GM10266 (cell line): Measurements from ENCODE around the gene DENND1A.
"Not testable (repeated sequence)": the region's sequence is repeated elsewhere in the genome, so short reads cannot be mapped to it uniquely, and the experiment has no call there.

ENCODE experiments used
- DNase-seq: peaks from one replicate; pipeline ENCODE4 v3.0.0; 2012; ENCODE audit errors: extremely low spot score
- CTCF ChIP-seq: IDR thresholded peaks from 2 replicates; pipeline ENCODE4 v1.5.1; 2012; ENCODE audit warnings: mild to moderate bottlenecking, low read depth; ENCODE audit not compliant: control insufficient read depth, insufficient read depth; ENCODE audit errors: missing control alignments

The DENND1A gene

GRCh38 chr9:123335193-123335985 lies 594.5 kb downstream of the DENND1A start:
- TF ChIP-seq CTCF, result no peak
- DNase-seq, result no peak

DNA sequence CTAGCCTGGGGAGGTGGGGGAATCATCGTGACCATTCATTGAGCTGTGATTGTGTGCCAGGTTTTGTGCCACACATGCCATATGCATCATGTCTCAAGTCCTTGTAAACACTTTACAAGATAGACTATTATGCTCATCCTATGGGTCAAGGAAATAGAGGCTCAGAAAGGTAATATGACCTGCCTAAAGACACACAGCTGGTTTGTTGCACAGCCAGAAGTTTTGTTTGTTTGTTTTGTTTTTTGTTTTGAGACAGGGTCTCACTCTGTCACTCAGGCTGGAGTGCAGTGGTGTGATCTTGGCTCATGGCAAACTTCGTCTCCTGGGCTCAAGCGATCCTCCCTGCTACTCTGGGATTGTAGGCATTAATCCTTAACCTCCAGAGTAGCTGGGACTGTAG lies 595.3 kb downstream of the DENND1A start:
- DNase-seq, result no peak
- no peak for TF ChIP-seq CTCF

- not testable (repeated sequence) for DNase-seq
These were observed 596.8 kb downstream of the DENND1A start for GRCh38 chr9:123333058-123333669.

- DNase-seq, result no peak
- TF ChIP-seq CTCF, result no peak
These were observed 598.4 kb downstream of the DENND1A start for GRCh38 chr9:123331346-123332060.
